Measurements from ENCODE around the gene ROBO2.

The ROBO2 gene

DNA sequence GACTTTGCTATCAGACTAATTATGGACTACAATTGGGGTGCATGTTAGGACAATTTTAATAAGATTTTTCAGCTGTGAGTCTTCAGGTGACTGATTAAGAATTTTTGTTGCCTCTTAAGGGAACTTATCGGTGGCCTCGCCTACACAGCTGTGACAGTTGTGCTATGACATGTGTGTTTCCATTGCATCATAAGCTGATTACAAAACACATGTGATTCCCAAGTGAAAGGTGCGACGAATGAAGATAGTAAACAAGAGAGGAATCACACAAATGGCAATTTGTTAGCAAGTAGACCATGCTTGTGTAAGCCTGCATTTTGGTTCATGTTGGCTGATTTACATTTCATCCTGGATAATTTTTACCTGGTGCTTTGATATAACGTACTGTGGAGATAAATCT, 8.3 kb downstream of the ROBO2 start:
- no peak for DNase-seq (ENCODE audit: low read depth)

DNA sequence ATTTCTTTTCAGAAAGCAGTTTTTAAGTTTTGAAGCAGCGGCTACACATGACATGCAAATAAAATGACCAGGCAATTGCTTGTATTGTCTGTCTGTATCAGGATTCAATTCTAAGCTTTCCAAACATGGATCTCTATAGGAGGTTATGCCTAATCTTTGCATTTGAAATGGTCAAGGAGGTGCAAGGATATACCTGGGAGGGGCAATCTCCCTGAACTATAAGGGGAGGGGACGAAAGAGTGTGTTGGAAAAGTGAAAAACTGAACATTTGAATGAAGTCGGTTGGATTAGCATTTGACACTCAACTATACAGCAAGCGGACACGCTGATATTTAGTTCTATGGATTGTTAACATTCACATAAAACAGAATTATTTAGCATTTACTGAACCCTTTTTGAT, 11.7 kb downstream of the ROBO2 start:
- no peak overlapping the region for H3K4me3 ChIP-seq (ENCODE audit: control insufficient read depth, low read depth, low read length)
- TF ChIP-seq, protein P1, sequence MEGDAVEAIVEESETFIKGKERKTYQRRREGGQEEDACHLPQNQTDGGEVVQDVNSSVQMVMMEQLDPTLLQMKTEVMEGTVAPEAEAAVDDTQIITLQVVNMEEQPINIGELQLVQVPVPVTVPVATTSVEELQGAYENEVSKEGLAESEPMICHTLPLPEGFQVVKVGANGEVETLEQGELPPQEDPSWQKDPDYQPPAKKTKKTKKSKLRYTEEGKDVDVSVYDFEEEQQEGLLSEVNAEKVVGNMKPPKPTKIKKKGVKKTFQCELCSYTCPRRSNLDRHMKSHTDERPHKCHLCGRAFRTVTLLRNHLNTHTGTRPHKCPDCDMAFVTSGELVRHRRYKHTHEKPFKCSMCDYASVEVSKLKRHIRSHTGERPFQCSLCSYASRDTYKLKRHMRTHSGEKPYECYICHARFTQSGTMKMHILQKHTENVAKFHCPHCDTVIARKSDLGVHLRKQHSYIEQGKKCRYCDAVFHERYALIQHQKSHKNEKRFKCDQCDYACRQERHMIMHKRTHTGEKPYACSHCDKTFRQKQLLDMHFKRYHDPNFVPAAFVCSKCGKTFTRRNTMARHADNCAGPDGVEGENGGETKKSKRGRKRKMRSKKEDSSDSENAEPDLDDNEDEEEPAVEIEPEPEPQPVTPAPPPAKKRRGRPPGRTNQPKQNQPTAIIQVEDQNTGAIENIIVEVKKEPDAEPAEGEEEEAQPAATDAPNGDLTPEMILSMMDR (IDR thresholded peaks at IDR 0.05; ENCODE audit: control insufficient read depth, insufficient read depth, low read depth, low read length, missing control alignments), result no peak
- DNase-seq (ENCODE audit: low read depth), result no peak

More for the DNA sequence above, 8.3 kb downstream of the ROBO2 start:
- no peak overlapping the region for H3K4me3 ChIP-seq (ENCODE audit: control insufficient read depth, low read depth, low read length)
- TF ChIP-seq, protein P1 (IDR thresholded peaks at IDR 0.05; ENCODE audit: control insufficient read depth, insufficient read depth, low read depth, low read length, missing control alignments), result no peak

GRCh38 chr3:77052051-77052501, 12.2 kb downstream of the ROBO2 start:
- DNase-seq (ENCODE audit: low read depth), result no peak
- TF ChIP-seq, protein P1 (IDR thresholded peaks at IDR 0.05; ENCODE audit: control insufficient read depth, insufficient read depth, low read depth, low read length, missing control alignments), result no peak
- H3K4me3 ChIP-seq (ENCODE audit: control insufficient read depth, low read depth, low read length), result no peak overlapping the region

GRCh38 chr3:77052733-77053670, 13.1 kb downstream of the ROBO2 start:
- TF ChIP-seq, protein P1 (IDR thresholded peaks at IDR 0.05; ENCODE audit: control insufficient read depth, insufficient read depth, low read depth, low read length, missing control alignments), result no peak
- no peak overlapping the region for H3K4me3 ChIP-seq (ENCODE audit: control insufficient read depth, low read depth, low read length)
- DNase-seq (ENCODE audit: low read depth), result no peak

GRCh38 chr3:77053795-77054194, 13.9 kb downstream of the ROBO2 start:
- TF ChIP-seq, protein P1 (IDR thresholded peaks at IDR 0.05; ENCODE audit: control insufficient read depth, insufficient read depth, low read depth, low read length, missing control alignments), result no peak
- DNase-seq (ENCODE audit: low read depth), result no peak
- H3K4me3 ChIP-seq (ENCODE audit: control insufficient read depth, low read depth, low read length), result no peak overlapping the region

- DNase-seq (ENCODE audit: low read depth), result no peak
- H3K4me3 ChIP-seq (ENCODE audit: control insufficient read depth, low read depth, low read length), result no peak overlapping the region
- TF ChIP-seq, protein P1 (IDR thresholded peaks at IDR 0.05; ENCODE audit: control insufficient read depth, insufficient read depth, low read depth, low read length, missing control alignments), result no peak
Measured at GRCh38 chr3:77055841-77056341, 16.0 kb downstream of the ROBO2 start.
